Mesothelial cell of epicardium (in vitro differentiated cells): ENCODE measurements around the gene UBTD1. TPM values are rescaled to one million over a fixed set of nuclear protein-coding genes. Genes with fewer than 3 reads are reported as not detected.
"Not testable (repeated sequence)": the region's sequence is repeated elsewhere in the genome, so short reads cannot be mapped to it uniquely, and the experiment has no call there.

Experiments
- DNase-seq, 2 experiments: peaks; one replicate each; pipeline ENCODE4 v3.0.0; 2021; ENCODE audit warnings: low spot score in 2 of 2; ENCODE audit not compliant: unreplicated experiment in 2 of 2
- H3K27ac Mint-ChIP-seq: 2 replicates; pipeline ENCODE4 v1.8.0; 2021; ENCODE audit warnings: mixed read lengths
- H3K27me3 Mint-ChIP-seq: 2 replicates; pipeline ENCODE4 v1.8.0; 2021; ENCODE audit warnings: low read depth, mixed read lengths
- H3K36me3 Mint-ChIP-seq: 2 replicates; pipeline ENCODE4 v1.8.0; 2021; ENCODE audit warnings: mixed read lengths
- H3K4me1 Mint-ChIP-seq: 2 replicates; pipeline ENCODE4 v1.8.0; 2021; ENCODE audit warnings: mixed read lengths
- H3K4me3 Mint-ChIP-seq: 2 replicates; pipeline ENCODE4 v1.8.0; 2021; ENCODE audit warnings: mild to moderate bottlenecking, moderate library complexity, mixed read lengths
- H3K9me3 Mint-ChIP-seq: 2 replicates; pipeline ENCODE4 v1.8.0; 2021; ENCODE audit warnings: mixed read lengths
- total RNA-seq: library from RNA; stranded (reverse); gene quantifications from 3 replicates; pipeline ENCODE4 v1.2.1, GENCODE V29; 2021
- TF ChIP-seq, protein P1 (sequence below): fragments of 200-600 bp; sonication (generic); IDR thresholded peaks from one replicate; pipeline ENCODE4 v1.5.0; 2021; ENCODE audit warnings: antibody characterized with exemption; ENCODE audit not compliant: unreplicated experiment

Gene UBTD1
- total RNA-seq, 1 donor from 2014 or later = 9.1 TPM

- DNase-seq, H3K4me3 Mint-ChIP-seq, H3K27ac Mint-ChIP-seq: not testable (repeated sequence)
Observed at GRCh38 chr10:97561386-97562077, 62.8 kb downstream of the UBTD1 start.

GRCh38 chr10:97562329-97562728 lies 63.6 kb downstream of the UBTD1 start:
- not testable (repeated sequence) for H3K4me3 Mint-ChIP-seq, H3K4me1 Mint-ChIP-seq, H3K9me3 Mint-ChIP-seq, H3K27me3 Mint-ChIP-seq, DNase-seq, H3K36me3 Mint-ChIP-seq, H3K27ac Mint-ChIP-seq

More at GRCh38 chr10:97561386-97562077, 62.8 kb downstream of the UBTD1 start:
- not testable (repeated sequence) for H3K27me3 Mint-ChIP-seq, H3K9me3 Mint-ChIP-seq, H3K4me1 Mint-ChIP-seq, H3K36me3 Mint-ChIP-seq

DNA sequence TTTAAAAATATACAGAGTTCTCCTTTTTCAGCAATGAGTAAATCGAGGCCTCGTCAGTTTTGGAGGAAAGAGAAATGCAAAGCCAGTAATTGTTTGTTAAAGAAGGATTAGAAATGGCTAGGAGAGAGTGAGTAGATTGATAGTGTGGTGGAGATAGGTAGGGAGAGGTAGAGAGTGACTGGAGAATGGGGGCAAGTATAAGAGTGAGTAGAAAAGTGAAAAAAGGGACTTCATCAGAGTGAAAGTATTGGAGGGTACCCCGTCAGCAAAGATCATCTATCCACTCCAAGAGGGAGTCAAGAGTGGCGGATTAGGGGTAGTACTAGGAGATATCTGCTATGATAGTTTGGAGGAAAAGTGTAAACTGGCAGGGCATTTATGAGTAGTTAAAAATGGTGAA lies 64.6 kb downstream of the UBTD1 start:
- no peak overlapping the region for H3K27ac Mint-ChIP-seq
- no peak overlapping the region for H3K4me3 Mint-ChIP-seq
- DNase-seq = no peak
- peaks cover 9% of the 10 kb centered on the region for H3K9me3 Mint-ChIP-seq
- no peaks in the 10 kb centered on the region for H3K27me3 Mint-ChIP-seq
- no peaks in the 10 kb centered on the region for H3K36me3 Mint-ChIP-seq
- TF ChIP-seq, protein P1, sequence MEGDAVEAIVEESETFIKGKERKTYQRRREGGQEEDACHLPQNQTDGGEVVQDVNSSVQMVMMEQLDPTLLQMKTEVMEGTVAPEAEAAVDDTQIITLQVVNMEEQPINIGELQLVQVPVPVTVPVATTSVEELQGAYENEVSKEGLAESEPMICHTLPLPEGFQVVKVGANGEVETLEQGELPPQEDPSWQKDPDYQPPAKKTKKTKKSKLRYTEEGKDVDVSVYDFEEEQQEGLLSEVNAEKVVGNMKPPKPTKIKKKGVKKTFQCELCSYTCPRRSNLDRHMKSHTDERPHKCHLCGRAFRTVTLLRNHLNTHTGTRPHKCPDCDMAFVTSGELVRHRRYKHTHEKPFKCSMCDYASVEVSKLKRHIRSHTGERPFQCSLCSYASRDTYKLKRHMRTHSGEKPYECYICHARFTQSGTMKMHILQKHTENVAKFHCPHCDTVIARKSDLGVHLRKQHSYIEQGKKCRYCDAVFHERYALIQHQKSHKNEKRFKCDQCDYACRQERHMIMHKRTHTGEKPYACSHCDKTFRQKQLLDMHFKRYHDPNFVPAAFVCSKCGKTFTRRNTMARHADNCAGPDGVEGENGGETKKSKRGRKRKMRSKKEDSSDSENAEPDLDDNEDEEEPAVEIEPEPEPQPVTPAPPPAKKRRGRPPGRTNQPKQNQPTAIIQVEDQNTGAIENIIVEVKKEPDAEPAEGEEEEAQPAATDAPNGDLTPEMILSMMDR = no peak
- peaks cover 6% of the 10 kb centered on the region for H3K4me1 Mint-ChIP-seq

- no peak for DNase-seq
- H3K4me1 Mint-ChIP-seq = peaks cover 6% of the 10 kb centered on the region
- no peak overlapping the region for H3K4me3 Mint-ChIP-seq
- H3K36me3 Mint-ChIP-seq = peaks cover 4% of the 10 kb centered on the region
- peaks cover 9% of the 10 kb centered on the region for H3K9me3 Mint-ChIP-seq
- H3K27me3 Mint-ChIP-seq = no peaks in the 10 kb centered on the region
- H3K27ac Mint-ChIP-seq = no peak overlapping the region
- TF ChIP-seq, protein P1 = no peak
Observed at GRCh38 chr10:97564776-97565175, 66.1 kb downstream of the UBTD1 start.

DNA sequence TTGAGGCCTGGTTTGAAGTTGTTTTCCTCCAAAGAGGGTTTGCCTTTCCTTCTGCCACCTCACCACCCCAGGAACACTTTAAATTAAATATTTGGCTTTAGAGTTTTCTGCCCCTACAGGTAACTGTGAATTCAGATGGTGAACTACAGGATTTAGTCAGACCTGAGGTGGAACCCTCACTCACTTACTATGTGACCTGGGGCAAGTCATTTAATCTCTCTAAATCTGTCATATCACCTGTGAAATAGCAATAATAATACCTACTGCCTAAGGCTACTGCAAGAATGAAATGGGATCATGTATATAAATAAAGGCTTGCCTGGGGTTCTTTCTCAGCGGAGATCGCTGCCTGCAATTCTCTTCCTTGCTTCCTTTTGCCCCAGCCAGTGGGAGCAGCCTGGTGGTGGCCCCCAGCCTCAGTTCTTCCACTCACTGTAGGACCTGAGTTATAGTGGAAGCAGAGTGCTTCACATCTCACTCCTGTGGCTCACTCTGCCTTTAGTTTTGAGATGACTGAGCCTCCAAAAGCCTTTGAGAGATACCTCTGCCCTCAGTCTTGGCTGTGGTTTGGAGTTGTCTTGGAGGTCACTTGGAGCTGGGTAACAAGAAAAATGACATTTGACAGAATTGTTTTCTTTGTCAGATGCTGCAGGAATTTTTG lies 67.7 kb downstream of the UBTD1 start:
- Mint-ChIP-seq H3K27ac (no peak overlapping the region), H3K4me1 (peaks cover 10% of the 10 kb centered on the region), H3K27me3 (no peaks in the 10 kb centered on the region), H3K4me3 (no peak overlapping the region), H3K36me3 (peaks cover 4% of the 10 kb centered on the region), H3K9me3 (peaks cover 9% of the 10 kb centered on the region)
- no peak for DNase-seq
- TF ChIP-seq, protein P1 = no peak

GRCh38 chr10:97567891-97568290 lies 69.2 kb downstream of the UBTD1 start:
- no peak for DNase-seq
- Mint-ChIP-seq H3K27ac (no peak overlapping the region), H3K4me3 (no peak overlapping the region), H3K27me3 (no peaks in the 10 kb centered on the region), H3K36me3 (peaks cover 4% of the 10 kb centered on the region), H3K4me1 (peaks cover 21% of the 10 kb centered on the region), H3K9me3 (peaks cover under 1% of the 10 kb centered on the region)
- TF ChIP-seq, protein P1 = no peak
